ENCODE data around the gene CNIH4.
"Not testable (repeated sequence)": the region's sequence is repeated elsewhere in the genome, so short reads cannot be mapped to it uniquely, and the experiment has no call there.

- not testable (repeated sequence) for TF ChIP-seq CTCF (IDR thresholded peaks at IDR 0.05; ENCODE audit: insufficient read depth, low read length, poor library complexity, severe bottlenecking); EZH2phosphoT487 (conservative IDR thresholded peaks at IDR 0.05; ENCODE audit: low read length)
Measured at GRCh38 chr1:224311503-224311902, 45.2 kb upstream of the CNIH4 start.

All from SU-DHL-6 (cell line).